Fibroblast of lung (primary cell): ENCODE results near the gene VCAN.

Source experiments
- EZH2 ChIP-seq: IDR thresholded peaks from 2 replicates; pipeline ENCODE4 v1.5.1; 2012; ENCODE audit warnings: low read length, control low read depth, mild to moderate bottlenecking; ENCODE audit errors: missing control alignments
- TF ChIP-seq, protein P1 (sequence below), 2 donors: IDR thresholded peaks in 1 of 2; conservative IDR thresholded peaks in 1 of 2; 1 replicate in 1 of 2; 2 replicates in 1 of 2; pipeline ENCODE4 v1.5.1; 2011 to 2012; ENCODE audit warnings: low read length in 2 of 2, control low read depth in 1 of 2, inconsistent platforms in 1 of 2, low read depth in 1 of 2, mild to moderate bottlenecking in 1 of 2

DNA sequence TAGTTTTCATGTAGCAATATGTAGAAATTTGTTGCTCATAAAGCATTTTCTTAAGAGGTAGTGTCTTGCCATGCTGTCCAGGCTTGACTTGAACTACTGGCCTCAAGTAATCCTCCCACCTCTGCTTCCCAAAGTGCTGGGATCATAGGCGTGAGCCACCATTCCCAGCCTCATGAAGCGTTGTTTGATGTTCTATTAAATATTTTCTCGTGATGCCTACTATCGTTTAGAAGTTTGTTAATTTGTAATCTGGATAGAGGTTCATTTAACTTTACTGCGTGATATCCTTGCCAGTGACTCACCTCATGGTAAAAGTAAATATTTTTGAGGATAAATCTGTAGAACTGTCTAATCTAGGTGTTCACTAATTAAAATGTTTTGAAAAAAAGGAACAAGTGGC, 82.6 kb downstream of the VCAN start:
- TF ChIP-seq, protein P1, sequence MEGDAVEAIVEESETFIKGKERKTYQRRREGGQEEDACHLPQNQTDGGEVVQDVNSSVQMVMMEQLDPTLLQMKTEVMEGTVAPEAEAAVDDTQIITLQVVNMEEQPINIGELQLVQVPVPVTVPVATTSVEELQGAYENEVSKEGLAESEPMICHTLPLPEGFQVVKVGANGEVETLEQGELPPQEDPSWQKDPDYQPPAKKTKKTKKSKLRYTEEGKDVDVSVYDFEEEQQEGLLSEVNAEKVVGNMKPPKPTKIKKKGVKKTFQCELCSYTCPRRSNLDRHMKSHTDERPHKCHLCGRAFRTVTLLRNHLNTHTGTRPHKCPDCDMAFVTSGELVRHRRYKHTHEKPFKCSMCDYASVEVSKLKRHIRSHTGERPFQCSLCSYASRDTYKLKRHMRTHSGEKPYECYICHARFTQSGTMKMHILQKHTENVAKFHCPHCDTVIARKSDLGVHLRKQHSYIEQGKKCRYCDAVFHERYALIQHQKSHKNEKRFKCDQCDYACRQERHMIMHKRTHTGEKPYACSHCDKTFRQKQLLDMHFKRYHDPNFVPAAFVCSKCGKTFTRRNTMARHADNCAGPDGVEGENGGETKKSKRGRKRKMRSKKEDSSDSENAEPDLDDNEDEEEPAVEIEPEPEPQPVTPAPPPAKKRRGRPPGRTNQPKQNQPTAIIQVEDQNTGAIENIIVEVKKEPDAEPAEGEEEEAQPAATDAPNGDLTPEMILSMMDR (conservative IDR thresholded peaks at IDR 0.05 in 1 of 2, IDR thresholded peaks at IDR 0.05 in 1 of 2; ENCODE audit: low read depth in 1 of 2, low read length in 2 of 2) = no peak
- TF ChIP-seq EZH2 = no peak
